Thoracic aorta endothelial cell (primary cell): ENCODE data around the gene KRTAP9-2. TPM values are rescaled to one million over a fixed set of nuclear protein-coding genes. Genes with fewer than 3 reads are reported as not detected.

Experiments
- small RNA-seq: library from RNA; depleted of rRNA; stranded (forward); fragments of <200 nt; gene quantifications from one replicate; pipeline ENCODE3, GENCODE V24; 2012
- total RNA-seq: library from RNA; depleted of rRNA; stranded (reverse); fragments of >200 nt; gene quantifications from 2 replicates; pipeline ENCODE4 v1.2.3, GENCODE V29; 2012

Gene KRTAP9-2
- not detected in 2 replicates for total RNA-seq

GRCh38 chr17:41226598-41227095 lies at the start of gene KRTAP9-2:
TSS of gene KRTAP9-2 (plus strand) at chr17:41226648. CDS start at chr17:41226655, 7 bp downstream.

GRCh38 chr17:41177727-41178271 lies 48.6 kb upstream of the KRTAP9-2 start, which contains the start of gene KRTAP4-2:
TSS of gene KRTAP4-2 (minus strand) at chr17:41178221. CDS start at chr17:41178164, 57 bp downstream.

GRCh38 chr17:41184480-41184961 lies 41.9 kb upstream of the KRTAP9-2 start, which contains the start of gene KRTAP4-1:
TSS of gene KRTAP4-1 (minus strand) at chr17:41184911. CDS start at chr17:41184854, 57 bp downstream.

DNA sequence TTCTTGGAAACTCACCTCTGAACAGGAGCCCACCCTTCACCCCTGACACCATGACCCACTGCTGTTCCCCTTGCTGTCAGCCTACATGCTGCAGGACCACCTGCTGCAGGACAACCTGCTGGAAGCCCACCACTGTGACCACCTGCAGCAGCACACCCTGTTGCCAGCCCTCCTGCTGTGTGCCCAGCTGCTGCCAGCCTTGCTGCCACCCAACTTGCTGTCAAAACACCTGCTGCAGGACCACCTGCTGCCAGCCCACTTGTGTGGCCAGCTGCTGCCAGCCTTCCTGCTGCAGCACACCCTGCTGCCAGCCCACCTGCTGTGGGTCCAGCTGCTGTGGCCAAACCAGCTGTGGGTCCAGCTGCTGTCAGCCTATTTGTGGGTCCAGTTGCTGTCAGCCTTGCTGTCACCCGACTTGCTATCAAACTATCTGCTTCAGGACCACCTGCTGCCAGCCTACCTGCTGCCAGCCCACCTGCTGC lies 36.6 kb upstream of the KRTAP9-2 start, which contains the start of gene KRTAP9-1:
KRTAP9-1 (plus strand) TSS at position 51 of the 482 bp plus-strand sequence; CDS start at position 51, 0 bp downstream.

GRCh38 chr17:41232399-41233105 lies 6.1 kb downstream of the KRTAP9-2 start, which contains the start of gene KRTAP9-3:
TSS of gene KRTAP9-3 (plus strand) at chr17:41232449. CDS start at chr17:41232502, 53 bp downstream.

DNA sequence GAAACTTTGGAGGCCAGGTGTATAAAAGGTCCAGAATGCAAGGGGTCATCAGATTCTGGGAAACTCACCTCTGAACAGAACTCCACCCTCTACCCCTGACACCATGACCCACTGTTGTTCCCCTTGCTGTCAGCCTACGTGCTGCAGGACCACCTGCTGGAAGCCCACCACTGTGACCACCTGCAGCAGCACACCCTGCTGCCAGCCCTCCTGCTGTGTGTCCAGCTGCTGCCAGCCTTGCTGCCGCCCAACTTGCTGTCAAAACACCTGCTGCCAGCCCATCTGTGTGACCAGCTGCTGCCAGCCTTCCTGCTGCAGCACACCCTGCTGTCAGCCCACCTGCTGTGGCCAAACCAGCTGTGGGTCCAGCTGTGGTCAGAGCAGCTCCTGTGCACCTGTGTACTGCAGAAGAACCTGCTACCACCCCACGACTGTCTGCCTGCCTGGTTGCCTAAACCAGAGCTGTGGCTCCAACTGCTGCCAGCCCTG lies 11.5 kb downstream of the KRTAP9-2 start, which contains the start of gene KRTAP9-8:
KRTAP9-8 (plus strand) TSS at position 51 of the 489 bp plus-strand sequence; CDS start at position 104, 53 bp downstream.

GRCh38 chr17:41249637-41250240 lies 23.3 kb downstream of the KRTAP9-2 start, which contains the start of gene KRTAP9-4:
TSS of gene KRTAP9-4 (plus strand) at chr17:41249687. CDS start at chr17:41249721, 34 bp downstream.

GRCh38 chr17:41255381-41256290 lies 29.2 kb downstream of the KRTAP9-2 start, which contains the start of gene KRTAP9-9:
TSS of gene KRTAP9-9 (plus strand) at chr17:41255384.

GRCh38 chr17:41265078-41265477 lies 38.6 kb downstream of the KRTAP9-2 start, which contains the start of gene KRTAP9-6:
TSS of gene KRTAP9-6 (plus strand) at chr17:41265378. CDS start at chr17:41265378, 0 bp downstream.

DNA sequence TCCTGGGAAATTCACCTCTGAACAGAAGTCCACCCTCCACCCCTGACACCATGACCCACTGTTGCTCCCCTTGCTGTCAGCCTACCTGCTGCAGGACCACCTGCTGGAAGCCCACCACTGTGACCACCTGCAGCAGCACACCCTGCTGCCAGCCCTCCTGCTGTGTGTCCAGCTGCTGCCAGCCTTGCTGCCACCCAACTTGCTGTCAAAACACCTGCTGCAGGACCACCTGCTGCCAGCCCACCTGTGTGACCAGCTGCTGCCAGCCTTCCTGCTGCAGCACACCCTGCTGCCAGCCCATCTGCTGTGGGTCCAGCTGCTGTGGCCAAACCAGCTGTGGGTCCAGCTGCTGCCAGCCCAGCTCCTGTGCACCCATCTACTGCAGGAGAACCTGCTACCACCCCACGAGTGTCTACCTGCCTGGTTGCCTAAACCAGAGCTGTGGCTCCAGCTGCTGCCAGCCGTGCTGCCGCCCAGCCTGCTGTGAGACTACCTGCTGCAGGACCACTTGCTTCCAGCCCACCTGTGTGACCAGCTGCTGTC lies 49.3 kb downstream of the KRTAP9-2 start, which contains the start of gene KRTAP9-7:
KRTAP9-7 (plus strand) TSS at position 51 of the 543 bp plus-strand sequence; CDS start at position 51, 0 bp downstream.

Small RNA genes within 50 kb of the gene (small RNA-seq; reads per million reads assigned to genes)
- not detected for gene KRTAP4-17P

Other genes with a start within 250 kb of the KRTAP9-2 start
- not detected in 2 replicates for gene KRT40, start 242.3 kb upstream of the KRTAP9-2 start, total RNA-seq
- not detected in 2 replicates for gene KRTAP3-3, start 232.5 kb upstream of the KRTAP9-2 start, total RNA-seq
- gene KRTAP3-2, start 226.7 kb upstream of the KRTAP9-2 start, total RNA-seq, result not detected in 2 replicates
- gene KRTAP3-1, start 217.5 kb upstream of the KRTAP9-2 start, total RNA-seq, result not detected in 2 replicates
- not detected in 2 replicates for gene KRTAP1-5, start 199.4 kb upstream of the KRTAP9-2 start, total RNA-seq
- not detected in 2 replicates for gene KRTAP1-4, start 196.5 kb upstream of the KRTAP9-2 start, total RNA-seq
- not detected in 2 replicates for gene KRTAP1-3, start 191.8 kb upstream of the KRTAP9-2 start, total RNA-seq
- gene KRTAP1-1, start 185.2 kb upstream of the KRTAP9-2 start, total RNA-seq, result not detected in 2 replicates
- not detected in 2 replicates for gene KRTAP2-1, start 179.3 kb upstream of the KRTAP9-2 start, total RNA-seq
- gene KRTAP2-2, start 171.4 kb upstream of the KRTAP9-2 start, total RNA-seq, result not detected in 2 replicates
- gene KRTAP2-3, start 166.5 kb upstream of the KRTAP9-2 start, total RNA-seq, result not detected in 2 replicates
- gene KRTAP2-4, start 160.8 kb upstream of the KRTAP9-2 start, total RNA-seq, result not detected in 2 replicates
- not detected in 2 replicates for gene KRTAP4-7, start 142.5 kb upstream of the KRTAP9-2 start, total RNA-seq
- not detected in 2 replicates for gene KRTAP4-8, start 128.5 kb upstream of the KRTAP9-2 start, total RNA-seq
- gene KRTAP4-16, start 124.4 kb upstream of the KRTAP9-2 start, total RNA-seq, result not detected in 2 replicates
- not detected in 2 replicates for gene KRTAP4-9, start 121.3 kb upstream of the KRTAP9-2 start, total RNA-seq
- gene KRTAP4-11, start 108.3 kb upstream of the KRTAP9-2 start, total RNA-seq, result not detected in 2 replicates
- not detected in 2 replicates for gene KRTAP4-12, start 102.5 kb upstream of the KRTAP9-2 start, total RNA-seq
- not detected in 2 replicates for gene KRTAP4-6, start 86.1 kb upstream of the KRTAP9-2 start, total RNA-seq
- not detected in 2 replicates for gene KRTAP4-5, start 76.8 kb upstream of the KRTAP9-2 start, total RNA-seq
- not detected in 2 replicates for gene KRTAP4-4, start 65.9 kb upstream of the KRTAP9-2 start, total RNA-seq
- gene KRTAP4-3, start 58.4 kb upstream of the KRTAP9-2 start, total RNA-seq, result not detected in 2 replicates
- not detected in 2 replicates for gene KRTAP4-2, start 48.4 kb upstream of the KRTAP9-2 start, total RNA-seq
- not detected in 2 replicates for gene KRTAP4-1, start 41.7 kb upstream of the KRTAP9-2 start, total RNA-seq
- not detected in 2 replicates for gene KRTAP9-1, start 36.8 kb upstream of the KRTAP9-2 start, total RNA-seq
- not detected in 2 replicates for gene KRTAP9-3, start 5.8 kb downstream of the KRTAP9-2 start, total RNA-seq
- not detected in 2 replicates for gene KRTAP9-8, start 11.4 kb downstream of the KRTAP9-2 start, total RNA-seq
- gene KRTAP9-4, start 23.0 kb downstream of the KRTAP9-2 start, total RNA-seq, result not detected in 2 replicates
- not detected in 2 replicates for gene KRTAP9-9, start 28.7 kb downstream of the KRTAP9-2 start, total RNA-seq
- gene KRTAP9-6, start 38.7 kb downstream of the KRTAP9-2 start, total RNA-seq, result not detected in 2 replicates
- gene KRTAP9-7, start 49.0 kb downstream of the KRTAP9-2 start, total RNA-seq, result not detected in 2 replicates
- not detected in 2 replicates for gene KRTAP29-1, start 76.2 kb downstream of the KRTAP9-2 start, total RNA-seq
- not detected in 2 replicates for gene KRTAP16-1, start 82.7 kb downstream of the KRTAP9-2 start, total RNA-seq
- gene KRTAP17-1, start 89.1 kb downstream of the KRTAP9-2 start, total RNA-seq, result not detected in 2 replicates
- gene KRT33A, start 124.2 kb downstream of the KRTAP9-2 start, total RNA-seq, result not detected in 2 replicates
- not detected in 2 replicates for gene KRT33B, start 143.2 kb downstream of the KRTAP9-2 start, total RNA-seq
- not detected in 2 replicates for gene KRT34, start 155.7 kb downstream of the KRTAP9-2 start, total RNA-seq
- not detected in 2 replicates for gene KRT31, start 171.0 kb downstream of the KRTAP9-2 start, total RNA-seq
- gene KRT37, start 197.9 kb downstream of the KRTAP9-2 start, total RNA-seq, result not detected in 2 replicates
- not detected in 2 replicates for gene KRT38, start 214.3 kb downstream of the KRTAP9-2 start, total RNA-seq
- not detected in 2 replicates for gene KRT32, start 240.7 kb downstream of the KRTAP9-2 start, total RNA-seq